Dendritic cell treated with granulocyte-macrophage colony-stimulating factor and Interleukin-4, amounts not matched to agents 40 ng/mL and 50 ng/mL, for 4 days (primary cell): Measurements from ENCODE around the gene MSANTD2.

Source experiments
- H3K27ac Mint-ChIP-seq: one replicate; pipeline ENCODE4 v1.8.0; 2022; ENCODE audit warnings: mild to moderate bottlenecking, mixed read lengths
- H3K27me3 Mint-ChIP-seq: one replicate; pipeline ENCODE4 v1.8.0; 2022; ENCODE audit warnings: mild to moderate bottlenecking, mixed read lengths
- H3K36me3 Mint-ChIP-seq: one replicate; pipeline ENCODE4 v1.8.0; 2022; ENCODE audit warnings: low read depth, mixed read lengths
- H3K4me1 Mint-ChIP-seq: one replicate; pipeline ENCODE4 v1.8.0; 2022; ENCODE audit warnings: low read depth, mixed read lengths
- H3K4me3 Mint-ChIP-seq: one replicate; pipeline ENCODE4 v1.8.0; 2022; ENCODE audit warnings: mild to moderate bottlenecking, moderate library complexity, mixed read lengths
- H3K9me3 Mint-ChIP-seq: one replicate; pipeline ENCODE4 v1.8.0; 2022; ENCODE audit warnings: mixed read lengths
- intact Hi-C: fragments of 100-400 bp; cut with micrococcal nuclease; formaldehyde crosslinking; loops from one replicate; pipeline ENCODE4 v1.15.0; 2022

The MSANTD2 gene

GRCh38 chr11:124800226-124800929 is at the start of gene MSANTD2:
TSS of gene MSANTD2 (minus strand) at chr11:124800406. CDS start at chr11:124800380, 26 bp downstream.
- peak within 1 kb of the TSS; percentile 93 for H3K4me3 Mint-ChIP-seq
- H3K27ac Mint-ChIP-seq = peak within 1 kb of the TSS; percentile 94
- H3K27me3 Mint-ChIP-seq = peaks cover 28% of the 10 kb centered on the region
- intact Hi-C loops = loop anchor here (1.0 kb wide), 1 partner anchor 127 kb away; the partner anchor contains the start of genes SIAE and SPA17
- H3K4me1 Mint-ChIP-seq = peaks cover 16% of the 10 kb centered on the region
- peaks cover 13% of the 10 kb centered on the region for H3K36me3 Mint-ChIP-seq
- no peaks in the 10 kb centered on the region for H3K9me3 Mint-ChIP-seq

GRCh38 chr11:124846070-124846673 is 46.0 kb upstream of the MSANTD2 start:
- Mint-ChIP-seq H3K27ac (no peak overlapping the region), H3K4me1 (no peaks in the 10 kb centered on the region), H3K4me3 (no peak overlapping the region), H3K36me3 (no peaks in the 10 kb centered on the region), H3K27me3 (peaks cover 95% of the 10 kb centered on the region), H3K9me3 (no peaks in the 10 kb centered on the region)
- intact Hi-C loops = no loop called here

- H3K27ac Mint-ChIP-seq = no peak overlapping the region
- peaks cover 5% of the 10 kb centered on the region for H3K4me1 Mint-ChIP-seq
- intact Hi-C loops = no loop called here
- H3K27me3 Mint-ChIP-seq = peaks cover 98% of the 10 kb centered on the region
- H3K36me3 Mint-ChIP-seq = no peaks in the 10 kb centered on the region
- H3K4me3 Mint-ChIP-seq = no peak overlapping the region
- no peaks in the 10 kb centered on the region for H3K9me3 Mint-ChIP-seq
Observed at GRCh38 chr11:124844664-124845079, 44.5 kb upstream of the MSANTD2 start.

DNA sequence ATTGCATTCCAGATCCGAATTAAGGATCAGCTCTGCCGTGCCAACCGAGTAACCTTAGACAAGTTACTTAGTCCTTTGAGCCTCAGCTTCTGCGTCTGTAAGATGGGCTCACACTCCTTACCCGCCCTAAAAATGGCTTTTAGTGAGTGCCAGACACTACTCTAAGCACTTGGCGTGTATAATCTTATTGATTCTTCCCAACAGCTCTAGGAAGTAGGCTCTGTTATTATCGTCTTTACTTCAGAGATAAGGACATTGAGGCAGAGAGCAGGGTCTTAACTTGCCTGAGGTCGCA is 43.4 kb upstream of the MSANTD2 start:
- peaks cover 96% of the 10 kb centered on the region for H3K27me3 Mint-ChIP-seq
- no peak overlapping the region for H3K4me3 Mint-ChIP-seq
- intact Hi-C loops = no loop called here
- no peak overlapping the region for H3K27ac Mint-ChIP-seq
- no peaks in the 10 kb centered on the region for H3K36me3 Mint-ChIP-seq
- no peaks in the 10 kb centered on the region for H3K9me3 Mint-ChIP-seq
- peaks cover 5% of the 10 kb centered on the region for H3K4me1 Mint-ChIP-seq

DNA sequence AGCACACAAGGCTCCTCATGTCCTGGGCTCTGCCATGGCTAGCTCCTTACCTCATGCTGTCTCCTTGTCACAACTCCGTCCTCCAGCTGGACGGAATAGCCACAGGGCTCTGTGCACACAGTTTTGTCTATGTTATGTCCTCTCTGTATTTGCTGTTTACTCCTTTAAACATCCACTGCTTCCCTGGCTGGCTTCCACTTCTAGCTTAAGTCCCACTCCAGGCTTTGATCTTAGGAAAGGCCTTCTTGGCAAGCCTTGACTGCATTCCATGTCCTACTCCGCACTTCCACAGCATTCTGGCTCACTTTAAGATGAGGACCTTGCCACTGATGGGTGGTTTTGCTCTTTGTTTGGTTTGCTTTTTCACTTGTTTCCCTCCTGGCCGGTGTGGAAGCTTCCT is 42.1 kb upstream of the MSANTD2 start:
- intact Hi-C loops = no loop called here
- Mint-ChIP-seq H3K36me3 (no peaks in the 10 kb centered on the region), H3K4me3 (no peak overlapping the region), H3K27ac (no peak overlapping the region), H3K9me3 (no peaks in the 10 kb centered on the region), H3K4me1 (peaks cover 5% of the 10 kb centered on the region), H3K27me3 (peaks cover 95% of the 10 kb centered on the region)

DNA sequence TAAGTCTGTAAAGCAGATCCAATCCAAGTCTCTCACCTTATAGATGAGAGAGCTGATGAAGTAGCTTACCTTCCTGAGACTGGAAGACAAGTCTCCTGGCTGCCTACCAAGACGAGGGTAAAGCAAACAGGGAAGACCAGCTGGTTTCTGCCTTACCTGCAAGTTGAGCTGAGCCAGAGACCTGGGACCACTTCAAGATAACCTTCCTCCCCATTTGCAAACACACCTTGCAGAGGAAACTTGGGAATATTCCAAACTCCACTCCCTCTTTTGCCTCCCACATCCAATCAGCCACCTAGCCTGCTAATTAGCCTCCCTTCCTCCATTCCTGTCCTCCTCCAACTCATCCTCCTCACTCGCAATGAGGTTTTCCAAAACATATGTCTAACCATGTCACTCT is 41.6 kb upstream of the MSANTD2 start:
- intact Hi-C loops = no loop called here
- peaks cover 5% of the 10 kb centered on the region for H3K4me1 Mint-ChIP-seq
- no peak overlapping the region for H3K27ac Mint-ChIP-seq
- H3K27me3 Mint-ChIP-seq = peaks cover 95% of the 10 kb centered on the region
- H3K9me3 Mint-ChIP-seq = no peaks in the 10 kb centered on the region
- H3K36me3 Mint-ChIP-seq = no peaks in the 10 kb centered on the region
- no peak overlapping the region for H3K4me3 Mint-ChIP-seq

- Mint-ChIP-seq H3K4me1 (peaks cover 9% of the 10 kb centered on the region), H3K4me3 (no peak overlapping the region), H3K9me3 (no peaks in the 10 kb centered on the region), H3K36me3 (no peaks in the 10 kb centered on the region), H3K27ac (no peak overlapping the region), H3K27me3 (peaks cover 93% of the 10 kb centered on the region)
- intact Hi-C loops = no loop called here
Observed at GRCh38 chr11:124841201-124841600, 41.0 kb upstream of the MSANTD2 start.

GRCh38 chr11:124840666-124841065 is 40.5 kb upstream of the MSANTD2 start:
- Mint-ChIP-seq H3K4me1 (peaks cover 10% of the 10 kb centered on the region), H3K4me3 (no peak overlapping the region), H3K36me3 (no peaks in the 10 kb centered on the region), H3K27ac (no peak overlapping the region), H3K27me3 (peaks cover 93% of the 10 kb centered on the region), H3K9me3 (no peaks in the 10 kb centered on the region)
- intact Hi-C loops = no loop called here

DNA sequence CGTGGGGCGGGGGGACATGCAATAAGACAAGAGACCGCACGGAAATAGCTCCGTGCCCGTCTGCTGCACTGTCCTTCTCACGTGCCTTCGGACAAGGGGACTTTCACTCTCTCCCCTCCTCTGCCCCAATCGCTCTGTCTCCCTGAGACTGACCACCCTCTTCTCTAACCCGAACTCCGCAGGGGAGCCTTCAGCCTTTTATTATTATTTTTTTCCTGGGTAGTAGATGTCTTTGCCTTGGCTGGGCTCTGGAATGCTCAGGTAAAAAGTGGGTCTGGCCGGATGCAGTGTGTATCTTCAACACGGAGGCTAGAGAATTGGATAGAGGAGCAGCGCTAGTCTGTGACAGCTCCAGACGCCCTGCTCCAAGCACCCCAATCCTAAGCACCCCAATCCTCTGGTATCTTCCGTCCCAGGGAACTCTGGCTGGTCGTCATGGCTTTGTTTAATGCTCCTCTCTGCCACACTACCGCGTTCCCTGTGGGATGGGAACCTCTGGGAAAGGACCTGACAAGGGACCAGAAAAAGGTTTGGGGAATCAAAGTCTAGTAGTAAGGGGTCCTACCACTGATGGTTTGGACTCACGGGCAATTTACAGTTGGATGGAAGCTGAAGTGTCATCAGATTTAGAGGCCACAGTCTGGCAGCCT is 39.9 kb upstream of the MSANTD2 start:
- Mint-ChIP-seq H3K4me3 (no peak overlapping the region), H3K27me3 (peaks cover 90% of the 10 kb centered on the region), H3K36me3 (no peaks in the 10 kb centered on the region), H3K27ac (no peak overlapping the region), H3K9me3 (no peaks in the 10 kb centered on the region), H3K4me1 (peaks cover 10% of the 10 kb centered on the region)
- intact Hi-C loops = loop anchor here (5.0 kb wide), 2 partner anchors 423 to 438 kb away; no protein-coding TSS in a partner anchor

DNA sequence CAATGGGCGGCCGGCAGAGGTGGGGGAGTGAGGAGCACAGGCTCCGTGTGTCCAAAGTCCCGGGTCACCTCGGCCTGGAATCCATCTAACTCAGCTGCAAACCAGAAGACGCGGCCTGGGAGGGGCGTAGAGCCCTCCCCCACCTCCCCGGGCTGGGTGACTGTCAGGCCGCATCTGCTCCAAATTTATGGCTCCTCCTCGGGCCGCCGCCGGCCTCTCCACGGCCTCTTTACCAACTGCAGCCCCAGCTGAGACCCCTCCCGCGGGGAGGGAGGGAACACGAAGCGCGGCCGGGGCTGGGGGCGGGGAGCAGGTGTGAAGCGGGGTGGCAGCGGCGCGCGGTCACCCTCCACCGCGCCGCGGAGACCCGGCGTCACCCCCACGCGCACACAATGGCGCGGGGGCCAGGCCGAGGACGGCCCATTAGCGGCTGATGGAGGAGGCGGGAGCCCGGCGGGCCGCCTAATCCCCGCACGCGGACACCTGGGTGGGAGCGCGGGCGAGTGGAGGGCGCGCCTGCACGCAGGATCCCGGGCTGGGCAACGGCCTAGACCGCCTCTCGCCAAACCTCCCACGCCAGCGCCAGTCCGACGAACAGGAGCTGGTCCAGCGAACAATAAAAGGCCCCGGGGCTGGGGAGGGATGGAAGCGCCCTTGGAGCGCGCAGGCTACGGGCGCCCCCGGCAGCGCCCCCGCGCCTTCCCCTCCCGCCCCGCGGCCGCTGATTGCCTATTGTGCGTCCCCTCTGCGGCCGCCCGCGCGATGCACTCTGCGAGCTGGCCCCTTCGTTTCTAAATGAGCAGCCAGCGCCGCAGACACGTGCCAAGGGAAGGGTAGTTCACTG is 39.1 kb upstream of the MSANTD2 start:
- no peaks in the 10 kb centered on the region for H3K36me3 Mint-ChIP-seq
- peaks cover 10% of the 10 kb centered on the region for H3K4me1 Mint-ChIP-seq
- peaks cover 84% of the 10 kb centered on the region for H3K27me3 Mint-ChIP-seq
- H3K4me3 Mint-ChIP-seq = no peak overlapping the region
- H3K27ac Mint-ChIP-seq = no peak overlapping the region
- intact Hi-C loops = loop anchor here (5.0 kb wide), 2 partner anchors 422 to 437 kb away; no protein-coding TSS in a partner anchor
- H3K9me3 Mint-ChIP-seq = no peaks in the 10 kb centered on the region

DNA sequence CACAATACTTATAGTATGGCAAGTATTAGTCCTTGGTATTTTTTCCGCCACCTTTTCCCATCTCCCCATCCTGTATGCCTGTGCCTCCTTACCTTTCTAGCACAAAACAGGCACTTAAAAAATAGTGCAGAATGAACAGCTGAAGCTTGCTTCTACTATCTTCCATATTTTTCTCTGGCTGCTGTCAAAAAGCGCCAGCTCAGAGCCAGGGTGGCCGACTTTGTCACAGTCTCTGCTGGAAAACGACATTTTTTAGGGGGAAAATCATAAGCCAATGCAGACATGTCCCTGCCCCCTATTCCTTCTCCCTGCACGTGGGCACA is 38.6 kb upstream of the MSANTD2 start:
- H3K27ac Mint-ChIP-seq = no peak overlapping the region
- H3K4me3 Mint-ChIP-seq = no peak overlapping the region
- intact Hi-C loops = loop anchor here (5.0 kb wide), 2 partner anchors 421 to 436 kb away; no protein-coding TSS in a partner anchor
- peaks cover 10% of the 10 kb centered on the region for H3K4me1 Mint-ChIP-seq
- no peaks in the 10 kb centered on the region for H3K9me3 Mint-ChIP-seq
- peaks cover 78% of the 10 kb centered on the region for H3K27me3 Mint-ChIP-seq
- no peaks in the 10 kb centered on the region for H3K36me3 Mint-ChIP-seq

DNA sequence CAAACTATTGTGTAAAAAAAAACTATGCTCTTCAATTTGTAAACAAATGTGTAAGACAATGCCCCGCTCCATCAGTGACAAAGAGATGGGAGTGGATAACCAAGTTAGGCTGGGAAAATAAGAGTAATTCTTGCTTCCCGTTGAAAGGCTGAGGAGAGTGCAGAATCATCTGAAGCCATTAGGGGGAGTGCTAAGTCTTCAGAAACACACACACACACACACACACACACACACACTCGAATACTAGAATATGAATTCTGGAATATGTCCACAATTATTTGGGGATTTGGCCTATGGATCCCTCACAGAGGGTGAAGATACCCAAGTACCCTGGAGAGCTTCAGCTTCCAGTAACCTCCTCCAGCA is 37.3 kb upstream of the MSANTD2 start:
- Mint-ChIP-seq H3K4me3 (no peak overlapping the region), H3K27me3 (peaks cover 78% of the 10 kb centered on the region), H3K27ac (no peak overlapping the region), H3K4me1 (peaks cover 10% of the 10 kb centered on the region), H3K9me3 (no peaks in the 10 kb centered on the region), H3K36me3 (no peaks in the 10 kb centered on the region)
- intact Hi-C loops = loop anchor here (1.0 to 5.0 kb wide), 5 partner anchors 35 to 435 kb away; no protein-coding TSS in a partner anchor

DNA sequence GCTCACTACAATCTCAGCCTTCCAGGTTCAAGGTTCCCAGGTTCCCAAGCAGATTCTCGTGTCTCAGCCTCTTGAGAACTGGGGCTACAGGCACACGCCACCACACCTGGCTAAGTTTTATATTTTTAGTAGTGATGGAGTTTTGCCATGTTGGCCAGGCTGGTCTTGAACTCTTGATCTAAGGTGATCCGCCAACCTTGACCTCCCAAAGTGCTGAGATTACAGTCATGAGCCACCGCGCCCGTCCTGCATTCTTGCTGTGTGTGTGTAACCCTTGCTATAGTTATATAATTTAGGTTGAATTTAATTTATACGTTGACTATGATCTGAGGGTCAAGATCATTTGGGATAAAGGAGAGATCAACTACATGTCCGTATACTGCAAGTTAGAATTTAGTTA is 35.7 kb upstream of the MSANTD2 start:
- Mint-ChIP-seq H3K9me3 (no peaks in the 10 kb centered on the region), H3K4me3 (no peak overlapping the region), H3K27ac (no peak overlapping the region), H3K4me1 (peaks cover 10% of the 10 kb centered on the region), H3K36me3 (no peaks in the 10 kb centered on the region), H3K27me3 (peaks cover 67% of the 10 kb centered on the region)
- intact Hi-C loops = loop anchor here (2.0 to 5.0 kb wide), 3 partner anchors 33 to 434 kb away; no protein-coding TSS in a partner anchor
